HG02571 (cell line): Measurements from ENCODE around the gene TEPSIN.
"Not testable (repeated sequence)": the region's sequence is repeated elsewhere in the genome, so short reads cannot be mapped to it uniquely, and the experiment has no call there.

Source experiments
- ATAC-seq: cut with Tn5 transposase; IDR thresholded peaks from one replicate; pipeline ENCODE4 v1.9.1; 2021; ENCODE audit warnings: mild to moderate bottlenecking, moderate library complexity; ENCODE audit not compliant: unreplicated experiment

Gene TEPSIN

DNA sequence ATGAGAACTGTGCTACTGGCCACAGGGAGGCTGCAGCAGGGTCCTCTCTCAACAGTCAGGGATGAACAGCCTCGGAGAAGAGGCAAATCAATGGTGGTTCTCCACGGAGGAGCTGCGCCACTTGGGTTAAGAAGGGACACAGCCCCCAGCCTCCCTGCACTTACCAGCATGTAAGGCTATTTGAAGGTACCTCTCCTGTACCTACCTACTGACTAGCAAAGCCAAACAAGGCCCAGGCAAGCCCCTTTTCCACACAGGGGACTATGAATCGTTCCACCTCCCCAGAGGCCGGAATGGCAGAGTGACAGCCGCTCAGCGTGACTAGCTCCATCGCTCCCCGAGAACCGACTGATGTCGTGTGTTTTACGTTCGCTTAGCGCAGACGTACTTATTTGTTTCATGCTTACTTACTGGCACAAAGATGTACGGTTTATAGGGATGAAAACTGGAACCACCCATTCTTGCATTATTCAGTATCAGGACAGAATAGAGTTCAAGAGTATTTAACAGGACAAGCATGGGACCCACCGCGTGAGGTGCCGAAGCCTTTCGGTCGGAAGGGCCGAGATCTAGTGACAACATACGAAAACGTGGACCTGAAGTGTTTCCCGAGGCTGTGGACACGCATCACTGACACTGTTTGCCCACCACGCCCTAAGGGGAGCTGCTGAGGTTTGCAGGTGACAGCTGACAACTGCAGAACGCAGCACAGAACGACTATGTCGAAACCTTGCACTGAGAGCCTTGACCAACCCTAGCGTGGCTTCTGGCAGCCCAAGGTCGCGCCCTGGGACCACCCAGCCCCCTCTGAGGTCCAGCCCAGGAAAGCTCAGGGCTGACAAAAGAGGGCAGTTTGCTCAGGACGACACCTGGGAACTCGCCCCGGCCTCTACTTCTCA, 1.0 kb downstream of the TEPSIN start:
- no peak for ATAC-seq

DNA sequence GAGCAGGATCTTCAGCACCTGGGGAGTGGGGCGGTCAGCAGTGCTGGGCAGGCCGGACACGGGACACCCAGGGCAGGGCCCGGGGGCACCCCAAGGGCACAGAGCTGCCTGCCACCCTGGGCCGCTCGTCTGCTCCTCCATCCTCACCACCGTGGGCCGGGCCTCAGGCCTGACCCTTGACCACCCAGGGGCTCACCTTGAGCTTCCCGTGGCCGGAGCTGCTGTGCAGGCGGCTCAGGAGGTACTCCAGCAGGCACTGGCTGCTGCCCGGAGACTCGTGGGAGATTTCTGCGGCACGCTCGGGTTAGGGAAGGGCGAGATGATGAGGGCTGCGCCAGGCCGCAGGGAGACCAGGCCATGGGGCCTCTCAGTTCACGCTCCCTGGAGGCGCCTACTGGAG, 2.1 kb downstream of the TEPSIN start:
- ATAC-seq = no peak

DNA sequence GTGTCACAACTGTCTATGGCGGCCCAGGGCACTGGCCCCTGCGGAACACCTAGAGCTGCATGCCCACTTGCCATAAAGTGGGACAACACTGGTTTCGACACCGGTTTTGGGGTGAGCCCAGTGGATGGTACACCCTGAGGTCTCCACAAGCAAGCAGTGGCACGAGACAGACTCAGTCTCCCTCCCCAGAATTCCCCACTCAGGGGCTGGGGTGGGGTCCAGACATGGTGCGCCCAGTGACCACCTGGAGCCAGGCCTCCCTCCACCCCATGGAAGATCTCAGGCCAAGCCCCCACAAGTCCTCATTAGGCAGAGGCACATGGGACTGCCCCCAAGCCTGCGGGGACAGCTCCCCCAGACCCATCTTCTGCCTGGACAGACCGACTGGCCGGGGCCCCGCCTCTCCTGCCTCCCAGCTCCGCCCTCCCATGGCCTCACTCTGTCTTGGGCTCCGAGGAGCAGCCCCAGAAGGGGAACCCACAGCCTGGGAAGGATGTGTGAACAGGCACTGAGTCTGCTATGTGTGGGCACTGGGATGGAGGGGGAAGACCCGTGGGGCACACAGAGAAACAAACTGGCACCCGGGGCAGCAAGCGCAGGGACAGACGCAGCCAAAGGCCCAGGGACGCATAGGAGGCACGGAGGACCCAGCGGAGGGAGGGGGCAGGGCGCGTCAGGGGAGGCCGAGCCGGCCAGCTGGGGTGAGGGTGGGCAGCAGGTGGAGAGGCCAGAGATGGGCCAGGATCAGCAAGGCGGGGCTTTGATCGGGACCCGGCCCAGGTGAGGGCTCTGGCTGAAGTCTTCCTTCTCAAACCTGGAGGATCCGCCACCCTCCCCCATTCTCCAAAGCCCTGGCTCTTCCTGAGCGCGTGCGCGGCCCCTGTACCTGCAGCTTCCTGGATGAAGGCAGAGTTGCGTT, 2.8 kb downstream of the TEPSIN start:
- ATAC-seq = no peak

DNA sequence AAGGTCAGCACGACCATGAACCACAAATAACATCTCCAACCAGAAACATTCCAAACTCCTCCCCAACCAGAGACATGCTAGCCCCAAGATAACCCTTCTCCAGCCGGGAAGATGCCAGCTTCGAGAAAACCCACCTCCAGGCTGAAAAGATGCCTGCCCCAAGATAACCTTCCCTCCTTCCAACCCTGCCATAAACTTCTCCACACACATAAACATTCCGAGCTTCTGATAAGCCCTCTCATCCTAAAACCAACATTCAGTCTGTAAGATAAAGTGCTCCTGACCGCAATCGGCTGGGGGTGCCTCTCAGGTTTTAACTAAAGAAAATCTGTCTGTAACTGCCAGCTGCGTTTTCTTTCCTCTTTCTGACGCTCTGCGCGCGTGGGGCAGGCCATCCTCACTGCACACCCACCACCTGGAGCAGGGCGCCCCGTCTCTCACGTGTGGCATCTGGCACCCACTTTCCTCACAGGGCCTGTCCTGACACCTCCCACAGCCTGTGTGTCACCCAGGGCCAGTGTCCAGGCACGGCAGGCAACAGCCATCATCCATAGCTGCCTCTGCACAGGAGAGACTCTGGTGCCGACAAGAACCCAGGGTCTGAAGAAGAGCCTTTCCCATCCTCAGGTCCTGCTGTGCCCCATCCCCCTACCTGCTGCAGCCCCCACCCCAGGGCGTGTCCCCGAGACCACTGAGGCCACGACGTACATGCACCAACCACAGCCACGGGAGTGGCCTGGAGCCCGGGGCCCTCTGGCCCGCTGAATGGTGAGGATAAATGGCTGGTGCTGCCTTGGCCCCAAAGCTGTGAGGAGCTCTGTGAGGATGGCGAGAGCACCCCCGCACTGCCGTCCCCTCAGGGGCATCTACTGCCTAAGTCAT, 3.7 kb downstream of the TEPSIN start:
- ATAC-seq = no peak

DNA sequence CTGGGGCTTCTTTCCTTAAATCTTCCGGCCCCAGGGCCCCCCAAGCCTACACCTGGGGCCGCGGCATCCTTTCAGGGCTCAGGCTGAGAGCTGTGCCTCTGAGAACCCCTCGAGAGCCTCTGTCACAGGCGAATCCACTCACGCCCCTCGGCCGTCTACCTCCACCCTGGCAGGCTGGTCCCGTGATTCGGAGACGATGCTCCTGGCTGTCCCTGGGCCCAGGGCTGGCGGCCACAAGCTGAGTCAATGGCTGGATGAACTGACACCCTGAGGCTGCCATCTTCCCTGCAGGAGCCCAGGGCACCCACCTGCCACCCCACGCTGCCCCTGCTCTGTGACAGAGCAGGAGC, 4.4 kb downstream of the TEPSIN start:
- ATAC-seq = no peak

DNA sequence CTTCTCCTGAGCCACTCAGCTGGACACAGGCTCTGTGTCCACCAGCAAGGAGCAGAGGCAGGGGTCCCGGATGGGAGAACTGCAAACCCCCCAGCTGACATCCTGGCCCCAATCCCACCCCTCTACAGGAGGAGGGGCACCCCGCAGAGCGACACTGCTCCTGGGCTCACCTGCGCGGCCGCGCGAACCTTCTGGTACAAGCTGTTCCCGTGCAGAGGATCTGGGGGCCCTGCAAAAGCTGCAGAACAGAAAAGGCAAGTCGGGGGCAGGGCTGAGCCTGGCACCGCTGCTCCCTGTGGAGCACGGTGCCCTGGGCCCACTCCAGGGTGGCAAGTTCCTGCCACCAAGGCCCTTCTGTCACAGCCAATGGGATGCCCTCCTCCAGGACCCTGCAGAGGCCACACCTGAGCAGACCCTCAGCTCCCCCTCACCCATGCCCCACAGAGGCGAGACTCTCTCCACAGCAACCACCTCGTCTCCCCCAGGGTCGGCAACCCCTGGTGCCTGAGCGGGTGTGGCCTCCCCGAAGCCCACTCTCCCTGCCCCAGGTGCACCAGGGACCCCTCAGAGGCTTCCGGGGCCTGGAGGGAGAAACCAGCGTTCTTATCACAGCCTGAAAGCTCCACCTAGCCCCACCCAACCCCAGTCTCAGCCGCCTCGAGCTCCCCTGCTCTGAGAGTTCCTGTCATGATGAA, 4.9 kb downstream of the TEPSIN start:
- ATAC-seq = no peak

DNA sequence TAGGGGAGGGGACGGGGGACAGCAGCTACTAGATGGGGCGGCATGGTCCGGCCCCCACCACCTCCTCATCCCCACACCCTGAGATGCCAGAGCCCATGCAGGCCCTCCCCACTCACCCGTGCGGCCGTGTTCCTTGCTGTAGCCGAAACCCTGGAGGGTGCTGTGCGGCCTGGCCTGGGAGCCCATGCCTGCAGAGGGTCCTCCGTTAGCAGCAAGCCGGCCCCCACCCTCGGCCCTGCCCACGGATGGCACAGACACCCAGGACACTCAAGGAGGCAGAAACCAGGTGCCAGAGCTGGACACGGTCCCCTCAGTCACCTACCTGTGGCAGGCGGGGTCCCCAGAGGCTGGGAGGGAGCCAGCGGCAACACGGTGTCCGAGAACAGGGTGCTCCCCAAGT, 5.5 kb downstream of the TEPSIN start:
- no peak for ATAC-seq

DNA sequence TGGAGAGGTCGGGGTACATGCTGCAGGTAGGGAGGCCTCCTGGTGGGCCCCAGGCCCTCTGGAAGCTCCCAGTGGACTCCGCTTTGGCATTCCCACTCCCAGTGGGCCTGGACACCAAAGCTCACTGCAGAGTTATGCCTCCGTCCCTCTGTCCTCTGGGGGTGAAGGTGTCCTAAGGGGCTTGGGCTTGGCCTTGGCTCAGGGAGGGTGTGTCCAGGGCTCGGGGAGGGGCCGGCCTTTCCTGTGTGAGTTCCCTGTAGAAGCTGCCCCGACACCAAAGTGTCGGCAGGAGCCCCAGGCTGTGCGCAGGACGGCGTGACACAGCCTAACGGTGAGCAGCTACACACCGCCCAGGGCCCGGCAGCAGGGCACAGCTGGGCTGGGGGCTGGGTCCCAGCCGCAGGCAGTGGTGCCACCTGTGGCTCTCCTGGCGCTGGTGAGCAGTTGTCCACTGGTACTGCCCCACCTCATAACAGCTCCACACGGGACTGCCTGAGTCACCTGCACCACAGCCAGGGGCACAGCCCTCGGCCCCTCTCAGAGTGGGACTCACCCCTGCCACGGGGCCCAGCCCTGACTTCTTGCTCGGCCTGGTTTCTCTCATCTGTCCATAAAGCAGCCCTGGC, 6.1 kb downstream of the TEPSIN start:
- ATAC-seq = no peak

DNA sequence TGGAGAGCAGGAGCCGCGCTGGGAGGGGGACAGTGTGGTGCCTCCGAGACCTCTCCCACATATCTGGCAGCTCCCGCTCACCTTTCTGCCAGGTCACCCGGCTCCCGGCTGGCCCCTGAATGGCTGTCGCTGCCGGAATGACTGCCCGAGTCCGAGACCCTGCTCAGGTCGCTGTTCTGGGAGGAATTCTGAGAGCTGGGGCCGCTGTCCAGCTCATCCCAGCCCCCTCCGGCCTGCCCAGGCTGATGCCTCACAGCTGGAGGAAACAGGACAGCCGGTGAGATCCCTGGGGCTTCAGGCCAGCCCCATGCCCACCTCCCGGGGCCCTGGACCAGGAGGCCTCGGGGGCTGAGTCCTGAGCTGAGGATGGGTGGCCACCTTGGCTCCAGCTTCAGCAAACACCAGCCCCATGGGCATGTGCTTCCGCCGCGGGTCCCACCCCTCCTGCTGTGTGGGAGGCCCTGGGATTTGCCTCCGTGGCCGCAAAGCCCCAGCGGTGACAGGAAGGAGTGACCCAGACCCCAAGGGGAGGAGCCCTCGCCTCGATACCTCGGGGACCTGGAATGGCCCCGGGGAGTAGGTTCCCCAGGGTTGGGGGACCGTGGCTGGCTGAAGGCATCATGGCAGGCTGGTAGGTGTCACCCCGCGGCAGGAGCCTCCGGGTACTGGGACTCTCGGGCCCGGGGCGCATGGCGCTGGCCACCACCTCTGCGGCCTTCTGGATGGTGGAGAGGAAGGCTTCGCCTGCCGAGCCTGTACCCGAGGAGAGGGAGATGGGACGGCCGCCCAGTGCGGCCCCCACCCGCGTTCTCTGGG, 6.9 kb downstream of the TEPSIN start:
- no peak for ATAC-seq

DNA sequence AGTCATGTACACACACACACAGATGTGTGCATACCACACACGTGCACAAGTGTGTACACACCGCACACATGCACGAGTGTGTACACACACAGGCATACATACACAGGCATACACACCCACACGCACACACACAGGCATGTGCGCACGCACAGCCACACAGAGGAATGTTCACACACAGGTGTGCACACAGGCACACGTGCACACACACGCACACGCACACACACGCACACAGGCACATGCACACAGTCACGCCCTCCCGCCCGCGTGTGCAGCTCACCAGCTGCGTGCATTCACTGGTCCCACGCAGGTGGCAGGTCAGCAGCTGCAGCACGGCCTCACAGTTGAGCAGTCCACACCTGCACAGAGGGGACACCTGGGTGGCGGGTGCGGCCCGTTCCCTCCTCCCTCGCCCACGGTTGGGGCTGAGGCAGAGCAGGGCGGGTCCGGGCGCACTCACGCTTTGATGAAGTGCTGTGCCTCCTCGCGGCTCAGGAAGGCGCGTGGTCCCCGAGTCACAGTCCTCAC, 7.7 kb downstream of the TEPSIN start:
- ATAC-seq = no peak

DNA sequence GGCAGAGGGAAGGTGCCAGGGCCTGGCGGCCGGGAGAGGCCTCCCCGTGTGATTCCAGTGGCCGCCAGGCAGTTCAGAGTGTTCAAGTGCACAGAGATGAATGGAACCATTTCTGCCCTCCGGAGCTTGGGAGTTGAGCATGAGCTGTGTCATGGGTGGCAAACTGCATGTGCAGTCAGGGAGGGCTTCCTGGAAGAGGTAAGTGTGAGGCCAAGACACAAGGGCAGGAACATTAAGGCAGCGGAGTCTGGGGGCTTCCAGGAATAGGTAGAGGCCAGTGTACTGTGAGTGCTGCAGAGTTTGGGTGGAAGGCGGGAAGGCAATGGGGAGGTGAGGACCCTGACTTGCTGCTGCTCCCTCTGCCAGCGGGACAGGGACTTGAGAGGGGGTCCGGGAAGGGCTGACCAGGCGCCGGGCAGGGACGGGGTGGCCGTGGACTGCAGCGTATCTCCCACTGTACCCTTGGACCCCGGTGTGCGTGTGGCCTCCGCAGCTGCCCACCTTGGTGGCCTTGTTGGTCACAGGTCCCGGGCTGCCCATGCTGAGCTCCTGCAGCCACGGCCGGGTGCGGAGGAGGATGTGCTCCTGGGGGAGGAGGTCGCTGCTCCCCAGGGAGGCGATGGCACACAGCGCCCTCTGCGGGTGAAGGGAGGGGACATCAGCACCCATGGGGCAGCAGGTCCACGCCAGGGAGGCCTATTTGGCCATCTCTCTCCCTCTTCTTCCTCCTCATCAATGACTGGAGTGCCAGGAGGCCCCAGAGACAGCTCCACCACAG, 8.6 kb downstream of the TEPSIN start:
- no peak for ATAC-seq

DNA sequence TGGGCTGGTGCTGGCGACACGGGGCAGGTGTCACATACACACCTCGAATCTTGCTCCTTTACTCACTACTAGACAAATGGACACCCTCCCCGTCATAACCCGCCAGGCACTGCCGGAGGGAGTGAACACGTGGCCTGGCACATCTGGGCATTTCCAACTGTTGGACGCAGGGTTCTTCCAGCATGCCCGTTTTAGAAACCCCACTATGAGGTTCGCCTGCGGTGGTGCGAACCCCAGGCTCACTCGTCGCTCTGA, 9.3 kb downstream of the TEPSIN start:
- no peak for ATAC-seq

DNA sequence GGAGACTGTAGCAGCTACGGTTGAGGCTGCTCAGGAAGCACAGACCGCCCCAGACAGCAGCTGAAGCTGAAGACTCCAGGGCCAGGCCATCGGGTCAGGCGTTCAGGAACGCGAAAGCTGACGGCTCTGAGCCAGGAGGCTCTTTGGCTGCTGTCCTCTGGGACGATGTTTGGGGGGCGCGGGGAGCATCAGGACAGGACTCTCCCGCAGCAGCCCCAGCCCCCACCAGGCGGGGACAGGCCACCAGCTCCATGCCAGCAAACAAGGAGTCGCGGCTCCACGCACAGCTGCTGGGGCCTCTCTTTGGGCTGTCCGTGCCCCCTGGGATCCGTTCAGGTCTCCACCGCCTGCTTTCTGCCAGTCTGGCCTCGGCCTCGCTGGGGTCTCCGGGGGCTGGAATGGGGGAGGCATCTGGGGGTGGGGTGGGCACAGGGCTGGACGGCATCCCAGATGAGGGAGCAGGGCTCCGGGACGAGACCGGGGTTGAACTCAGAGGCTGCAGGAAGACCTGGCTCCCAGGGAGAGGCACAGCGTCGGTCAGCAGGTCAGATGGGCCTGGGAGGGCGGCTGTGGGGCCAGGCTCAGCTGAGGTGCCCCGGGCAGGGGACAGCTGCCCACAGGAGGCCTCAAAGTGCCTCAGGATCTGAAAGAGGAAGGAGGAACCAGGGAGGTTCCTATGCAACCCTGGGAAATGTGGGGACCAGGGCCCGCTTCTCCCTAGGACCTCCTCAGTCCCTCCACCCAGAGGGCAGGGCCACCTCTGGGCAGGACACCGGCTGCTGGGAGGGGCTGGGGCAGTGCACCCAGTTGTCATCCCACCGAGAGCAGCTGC, 9.8 kb downstream of the TEPSIN start:
- no peak for ATAC-seq

DNA sequence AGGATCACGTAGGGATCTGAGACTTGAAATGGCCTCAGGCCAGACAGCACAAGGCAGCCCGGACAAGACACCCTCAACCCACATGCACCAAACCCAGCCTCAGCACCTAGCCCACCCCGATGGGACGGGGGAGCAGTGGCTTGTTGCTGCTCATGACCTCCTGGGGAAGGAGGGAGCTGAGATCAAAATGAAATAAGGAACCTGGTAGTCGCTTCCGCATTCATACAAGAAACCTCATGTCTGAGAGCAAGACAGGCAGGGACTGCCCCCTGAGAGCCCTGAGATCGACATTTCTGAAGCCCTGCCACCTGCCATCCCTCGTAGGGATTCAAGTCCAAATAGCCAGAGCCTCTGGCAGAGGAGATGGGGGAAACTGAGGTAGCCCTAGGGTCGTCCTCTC, 10.4 kb downstream of the TEPSIN start:
- no peak for ATAC-seq

DNA sequence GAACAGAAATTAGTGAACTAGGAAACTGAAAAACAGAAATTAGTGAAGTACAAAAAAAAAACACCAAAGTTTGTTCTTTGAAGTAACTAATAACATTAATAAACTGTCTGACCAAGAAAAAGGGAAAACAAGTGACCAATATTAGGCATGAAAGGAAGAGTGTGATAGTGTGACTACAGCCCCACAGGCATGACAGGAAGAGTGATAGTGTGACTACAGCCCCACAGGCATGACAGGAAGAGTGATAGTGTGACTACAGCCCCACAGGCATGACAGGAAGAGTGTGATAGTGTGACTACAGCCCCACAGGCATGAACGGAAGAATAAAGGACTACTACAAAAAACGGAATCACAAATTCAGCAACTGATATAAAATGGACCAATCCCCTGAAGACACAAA, 11.2 kb downstream of the TEPSIN start:
- not testable (repeated sequence) for ATAC-seq

DNA sequence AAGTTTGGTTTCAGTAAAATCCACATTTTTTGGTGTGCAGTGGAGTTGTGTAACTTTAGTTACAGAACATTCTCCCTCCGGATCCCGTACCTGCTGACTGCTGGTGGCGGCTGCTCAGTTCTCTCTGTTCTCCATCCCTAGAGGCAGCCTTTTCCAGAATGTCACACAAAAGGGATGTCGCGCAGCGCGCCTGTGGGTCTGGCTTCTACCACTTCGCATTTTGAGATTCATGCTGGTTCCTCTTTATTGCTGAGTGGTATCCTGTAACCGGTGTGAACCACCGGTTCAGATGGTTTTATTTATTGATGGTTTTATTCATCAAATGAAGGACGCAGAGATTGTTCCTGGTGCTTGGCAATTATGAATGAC, 15.1 kb downstream of the TEPSIN start:
- ATAC-seq = no peak

DNA sequence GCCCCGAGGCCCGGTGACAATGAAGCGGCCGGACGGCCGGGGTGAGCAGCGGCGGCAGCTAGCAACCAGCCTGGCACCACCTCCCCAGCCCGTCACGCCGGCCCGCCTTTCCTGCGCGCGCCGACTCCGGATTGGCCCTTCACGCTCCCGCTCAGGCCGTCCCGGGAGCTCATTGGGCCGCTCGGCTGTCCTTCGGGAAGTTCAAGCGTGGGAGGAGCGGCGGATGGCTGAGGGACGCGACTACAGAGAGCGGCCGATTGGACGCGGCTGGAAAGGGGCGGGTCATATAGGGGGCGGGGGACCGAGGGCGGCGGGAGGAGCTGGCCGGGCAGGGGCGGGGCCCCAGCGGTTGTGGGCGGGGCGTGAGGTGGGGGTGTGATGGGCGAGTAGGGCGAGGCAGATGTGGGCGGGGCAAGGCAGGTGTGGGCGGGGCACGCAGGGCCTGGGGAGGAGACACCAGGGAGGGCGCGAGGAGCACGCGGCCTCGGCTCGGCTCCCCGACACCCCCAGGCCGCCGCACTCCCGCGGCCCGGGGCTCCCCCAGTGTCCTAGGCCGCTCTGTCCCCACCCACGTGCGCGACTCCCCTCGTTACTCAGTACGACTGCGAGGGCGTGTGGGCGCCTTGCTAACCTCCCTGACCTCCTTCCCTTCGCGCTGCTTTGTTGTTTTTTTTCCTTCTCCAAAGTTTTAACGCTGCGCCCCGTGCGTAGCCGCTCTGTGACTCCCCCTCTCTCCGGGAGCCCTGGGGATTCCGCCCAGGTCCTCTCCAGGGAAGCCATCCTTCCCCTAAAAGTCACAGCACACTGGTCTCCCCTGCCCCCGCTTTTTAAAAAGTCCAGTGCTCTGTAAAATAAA, 15.7 kb downstream of the TEPSIN start, which contains the start of gene CEP131:
Gene CEP131, minus strand, starts transcription at position 60 of the 856 bp plus-strand sequence. CDS start 2,909 bp downstream, outside the sequence.
- ATAC-seq = peak; percentile 93
